AG04449 (cell line): ENCODE measurements around the gene DHCR7.
"Not testable (repeated sequence)": the region's sequence is repeated elsewhere in the genome, so short reads cannot be mapped to it uniquely, and the experiment has no call there.

Experiments used
- CTCF ChIA-PET: fragments of 350-600 bp; formaldehyde crosslinking; extraction: SDS; loops from one replicate; lab custom pipeline; 2021; ENCODE audit warnings: antibody characterized with exemption; lab: Yijun Ruan, JAX
- POLR2A ChIA-PET: fragments of 400-600, 350-600 bp; formaldehyde crosslinking; extraction: SDS; loops from one replicate; lab custom pipeline; 2020; ENCODE audit warnings: antibody characterized with exemption, inconsistent platforms; lab: Yijun Ruan, JAX
- DNase-seq: peaks from one replicate; pipeline ENCODE4 v3.0.0-alpha.2; 2010; ENCODE audit warnings: low read depth, low spot score
- H3K4me3 ChIP-seq: 2 replicates; pipeline ENCODE4 v1.5.1; 2011; ENCODE audit warnings: low read depth, mild to moderate bottlenecking, control low read depth, low read length
- CTCF ChIP-seq: IDR thresholded peaks from one replicate; pipeline ENCODE4 v1.5.1; 2011; ENCODE audit warnings: mild to moderate bottlenecking, moderate library complexity, low read length, control low read depth, inconsistent platforms; ENCODE audit not compliant: insufficient read depth; ENCODE audit errors: missing control alignments

The DHCR7 gene

GRCh38 chr11:71428861-71429435, 19.2 kb downstream of the DHCR7 start:
- CTCF ChIA-PET: interaction anchor here (0.6 to 1.2 kb wide), 2 partner anchors 10 kb away, joined by 3 to 5 read pairs; no protein-coding TSS in a partner anchor
- POLR2A ChIA-PET: no interaction called here
- no peak overlapping the region for H3K4me3 ChIP-seq
- TF ChIP-seq CTCF: no peak
- DNase-seq: no peak

DNA sequence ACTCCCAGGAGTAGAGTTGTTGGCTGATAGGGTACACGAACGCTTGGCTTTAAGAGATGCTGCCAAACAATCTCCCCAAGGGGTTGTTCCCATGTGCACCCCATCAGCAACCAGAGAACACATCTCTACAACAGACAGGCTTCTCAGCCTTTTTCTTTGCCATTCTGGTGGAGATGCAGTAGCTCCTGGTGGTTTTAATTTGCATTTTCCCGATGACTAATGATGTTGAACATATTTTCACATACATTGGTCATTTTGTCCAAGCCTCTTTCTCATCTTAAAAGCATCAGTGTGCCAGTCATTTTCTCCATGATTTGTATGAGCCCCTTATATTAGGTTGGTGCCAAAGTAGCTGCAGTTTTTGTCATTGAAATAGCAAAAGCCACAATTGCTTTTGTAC, 21.8 kb downstream of the DHCR7 start:
- no peak overlapping the region for H3K4me3 ChIP-seq
- ChIA-PET CTCF (interaction anchor here (1.1 to 2.3 kb wide), 2 partner anchors 21 to 958 kb away, joined by 3 to 8 read pairs; no protein-coding TSS in a partner anchor), POLR2A (no interaction called here)
- no peak for TF ChIP-seq CTCF
- no peak for DNase-seq

- TF ChIP-seq CTCF: no peak
- DNase-seq: no peak
Measured at GRCh38 chr11:71425860-71426259, 22.3 kb downstream of the DHCR7 start.

DNA sequence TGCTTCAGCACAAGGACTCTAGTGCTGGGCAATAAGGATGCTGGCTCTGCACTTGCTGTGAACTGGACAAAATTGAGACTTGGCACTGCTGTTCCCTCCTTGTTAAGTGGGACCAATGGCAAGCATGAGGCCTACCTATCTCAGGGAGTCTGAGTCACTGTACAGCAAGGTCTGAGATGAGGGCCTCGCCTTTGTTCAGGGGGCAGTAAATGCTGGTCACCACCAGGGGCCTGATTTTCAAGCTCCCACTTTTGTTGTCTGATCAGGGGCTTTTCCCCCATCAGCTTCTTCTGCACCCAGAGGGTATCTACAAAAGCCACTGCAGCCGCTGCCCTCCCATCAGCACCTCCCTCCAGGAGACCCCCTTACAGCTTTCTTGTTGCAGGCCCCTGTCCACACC, 22.8 kb downstream of the DHCR7 start:
- H3K4me3 ChIP-seq: no peak overlapping the region
- DNase-seq: no peak
- TF ChIP-seq CTCF: no peak
- POLR2A ChIA-PET: no interaction called here
- CTCF ChIA-PET: interaction anchor here (1.1 to 2.3 kb wide), 2 partner anchors 22 to 957 kb away, joined by 3 to 8 read pairs; no protein-coding TSS in a partner anchor

More at GRCh38 chr11:71425860-71426259, 22.3 kb downstream of the DHCR7 start:
- POLR2A ChIA-PET: no interaction called here
- CTCF ChIA-PET: interaction anchor here (1.1 to 2.3 kb wide), 2 partner anchors 21 to 958 kb away, joined by 3 to 8 read pairs; no protein-coding TSS in a partner anchor
- no peak overlapping the region for H3K4me3 ChIP-seq

DNA sequence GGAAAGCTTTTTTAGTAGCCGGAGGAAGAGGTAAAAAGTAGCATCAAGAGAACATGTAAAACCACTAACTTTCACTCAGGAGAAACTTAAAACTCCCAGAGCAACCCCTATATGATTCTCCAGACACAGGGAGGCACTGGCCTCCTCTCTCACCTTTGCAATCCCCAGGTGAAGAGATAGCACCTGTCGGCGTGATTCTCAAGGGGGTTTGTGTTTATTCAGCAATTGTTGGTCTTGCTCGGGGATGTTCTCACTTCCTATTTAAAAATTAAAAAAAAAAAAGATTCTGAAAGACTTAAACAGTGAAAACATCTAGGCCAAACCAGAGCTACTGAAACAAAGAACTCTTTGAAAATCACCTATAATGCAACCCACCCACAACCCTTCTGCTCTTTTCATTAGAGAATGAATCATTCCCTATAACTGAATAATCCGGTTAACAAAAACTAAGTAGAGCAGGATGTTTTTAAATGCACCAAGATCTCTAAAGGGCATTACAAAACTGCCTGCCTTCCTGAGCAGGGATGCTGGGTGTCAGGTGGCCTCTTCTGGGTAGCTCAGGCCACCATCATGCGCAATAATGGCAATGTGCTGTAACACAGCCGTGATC, 24.9 kb downstream of the DHCR7 start:
- CTCF ChIA-PET: no interaction called here
- no peak for TF ChIP-seq CTCF
- POLR2A ChIA-PET: no interaction called here
- no peak for DNase-seq
- H3K4me3 ChIP-seq: no peak overlapping the region

DNA sequence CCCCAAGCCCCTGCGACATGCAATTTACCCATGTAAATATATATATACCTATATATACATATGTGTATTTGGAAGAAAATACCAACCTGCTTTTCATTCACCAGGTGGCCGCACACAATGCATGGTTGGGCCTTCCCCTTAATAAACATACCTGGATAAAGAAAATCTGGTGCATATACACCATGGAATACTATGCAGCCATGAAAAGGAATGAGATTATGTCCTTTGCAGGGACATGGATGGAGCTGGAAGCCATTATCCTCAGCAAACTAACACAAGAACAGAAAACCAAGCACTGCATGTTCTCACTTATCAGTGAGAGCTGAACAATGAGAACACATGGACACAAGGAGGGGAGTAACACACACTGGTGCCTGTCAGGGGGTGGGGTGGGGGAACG, 25.9 kb downstream of the DHCR7 start:
- DNase-seq, H3K4me3 ChIP-seq, POLR2A ChIA-PET: not testable (repeated sequence)
- CTCF ChIA-PET: interaction anchor here (1.4 kb wide), 1 partner anchor 954 kb away, joined by 3 read pairs; no protein-coding TSS in a partner anchor
